ENCODE results near the gene JPH3. TPM values are rescaled to one million over a fixed set of nuclear protein-coding genes. Genes with fewer than 3 reads are reported as not detected.

Gene JPH3
- total RNA-seq, 1 experiment from 2014 or later, result not detected

DNA sequence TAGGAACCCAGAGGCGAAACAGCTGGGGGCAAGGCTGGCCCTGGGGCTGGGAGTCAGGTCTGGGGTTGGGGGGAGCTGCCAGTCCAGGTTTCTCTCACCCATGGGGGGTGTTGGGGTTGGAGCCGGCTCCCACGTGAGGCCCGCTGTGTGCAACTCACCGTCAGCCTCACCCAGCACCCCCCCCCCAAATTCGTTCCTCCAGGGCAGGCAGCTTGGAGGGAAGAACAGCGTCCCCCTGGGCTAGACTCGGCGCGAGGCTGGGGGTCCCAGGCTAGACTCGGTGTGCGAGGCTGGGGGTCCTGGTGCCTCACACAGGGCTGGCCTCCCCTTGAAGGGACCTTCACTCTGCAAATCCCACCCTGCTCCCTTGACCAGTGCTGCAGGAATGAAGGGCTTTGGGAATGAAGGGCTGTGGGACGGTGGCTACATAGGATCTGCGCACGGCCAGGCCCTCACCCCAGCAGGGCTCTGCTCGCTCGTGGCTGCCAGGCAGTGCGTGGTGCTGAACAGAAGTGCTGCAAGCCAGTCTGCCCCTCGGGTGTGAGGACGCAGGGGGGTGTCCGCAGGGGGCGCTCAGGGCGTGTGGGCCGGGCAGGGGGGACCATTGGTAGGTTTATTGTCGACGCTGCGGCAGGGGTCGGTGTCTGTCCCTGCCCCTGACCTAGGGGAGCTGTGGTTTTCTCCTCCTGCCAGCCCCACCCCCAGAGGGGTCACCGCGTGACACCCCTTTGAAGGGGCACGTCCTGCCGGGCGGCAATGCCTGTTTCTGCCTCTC is 88.8 kb downstream of the JPH3 start:
- intact Hi-C loops (cut with micrococcal nuclease; ENCODE audit: unreplicated experiment), result no loop called here
- Histone ChIP-seq H2AFZ (no peak overlapping the region), H3K27ac (no peak overlapping the region), H3K4me1 (replicated peaks; ENCODE audit: insufficient read depth) (no peaks in the 10 kb centered on the region), H4K20me1 (ENCODE audit: insufficient read depth) (peaks cover 21% of the 10 kb centered on the region), H3F3A (ENCODE audit: insufficient read depth, low read depth) (no peaks in the 10 kb centered on the region), H3K27me3 (ENCODE audit: insufficient read depth, low read depth) (peaks cover 42% of the 10 kb centered on the region), H3K79me2 (ENCODE audit: low read depth) (no peaks in the 10 kb centered on the region), H3K4me3 (no peak overlapping the region), H3K9me3 (ENCODE audit: insufficient read depth, low read depth) (no peaks in the 10 kb centered on the region), H3K36me3 (ENCODE audit: low read depth) (no peaks in the 10 kb centered on the region), H3K4me2 (no peak overlapping the region), H3K9me2 (ENCODE audit: insufficient read depth) (no peaks in the 10 kb centered on the region)
- ChIA-PET CTCF (no interaction called here), POLR2A (ENCODE audit: unreplicated experiment) (no interaction called here)
- BruUV-seq (replicated peaks), result no TSS peak
- TF ChIP-seq EZH2 (IDR thresholded peaks at IDR 0.05; ENCODE audit: low read depth) (no peak), CTCF (conservative IDR thresholded peaks at IDR 0.05) (no peak)
- DNase-seq, result no peak

DNA sequence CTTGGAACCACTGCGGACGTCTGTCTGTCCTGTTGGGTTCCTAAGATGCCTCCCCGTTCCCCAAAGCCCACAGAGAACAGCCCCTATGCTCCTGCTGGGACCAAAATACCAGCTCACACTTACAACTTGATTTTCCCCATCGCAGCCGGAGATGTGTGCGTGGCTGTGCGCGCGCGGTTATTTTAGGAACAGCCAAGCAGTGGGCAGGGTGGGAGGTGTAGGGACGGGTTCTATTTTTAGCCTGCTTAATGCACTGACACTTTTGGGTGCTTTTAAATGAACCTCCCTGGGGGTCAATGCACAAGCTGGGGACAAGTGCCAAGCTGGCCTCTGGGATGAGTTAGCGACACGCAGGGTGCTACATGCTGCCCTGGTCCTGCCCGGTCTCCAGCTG is 89.4 kb downstream of the JPH3 start:
- POLR2A ChIA-PET (ENCODE audit: unreplicated experiment), result no interaction called here
- Histone ChIP-seq H3K36me3 (ENCODE audit: low read depth) (no peaks in the 10 kb centered on the region; the same call in 1 of the 2 replicates), H3K4me2 (no peak overlapping the region), H3K27ac (no peak overlapping the region), H3K9me2 (ENCODE audit: insufficient read depth) (no peaks in the 10 kb centered on the region), H3K9me3 (ENCODE audit: insufficient read depth, low read depth) (no peaks in the 10 kb centered on the region), H3F3A (ENCODE audit: insufficient read depth, low read depth) (no peaks in the 10 kb centered on the region), H3K27me3 (ENCODE audit: insufficient read depth, low read depth) (peaks cover 37% of the 10 kb centered on the region), H3K4me3 (no peak overlapping the region), H4K20me1 (ENCODE audit: insufficient read depth) (peaks cover 21% of the 10 kb centered on the region), H3K79me2 (ENCODE audit: low read depth) (no peaks in the 10 kb centered on the region), H2AFZ (no peak overlapping the region), H3K4me1 (replicated peaks; ENCODE audit: insufficient read depth) (no peaks in the 10 kb centered on the region)
- DNase-seq, result no peak
- CTCF ChIA-PET, result no interaction called here
- no peak for TF ChIP-seq EZH2 (IDR thresholded peaks at IDR 0.05; ENCODE audit: low read depth)
- no peak for TF ChIP-seq CTCF (conservative IDR thresholded peaks at IDR 0.05)
- intact Hi-C loops (cut with micrococcal nuclease; ENCODE audit: unreplicated experiment), result no loop called here
- BruUV-seq (replicated peaks), result no TSS peak

- no peaks in the 10 kb centered on the region for H3K9me2 ChIP-seq (ENCODE audit: insufficient read depth)
- intact Hi-C loops (cut with micrococcal nuclease; ENCODE audit: unreplicated experiment), result no loop called here
- no peak overlapping the region for H3K4me3 ChIP-seq
- H2AFZ ChIP-seq, result no peak overlapping the region
- H3K27me3 ChIP-seq (ENCODE audit: insufficient read depth, low read depth), result peaks cover 32% of the 10 kb centered on the region
- H3K36me3 ChIP-seq (ENCODE audit: low read depth), result no peaks in the 10 kb centered on the region; the same call in 1 of the 2 replicates
- TF ChIP-seq CTCF (conservative IDR thresholded peaks at IDR 0.05), result no peak
- no peak for TF ChIP-seq EZH2 (IDR thresholded peaks at IDR 0.05; ENCODE audit: low read depth)
- CTCF ChIA-PET, result no interaction called here
- POLR2A ChIA-PET (ENCODE audit: unreplicated experiment), result no interaction called here
- H3K9me3 ChIP-seq (ENCODE audit: insufficient read depth, low read depth), result no peaks in the 10 kb centered on the region
- no peaks in the 10 kb centered on the region for H3K79me2 ChIP-seq (ENCODE audit: low read depth)
- H3K4me2 ChIP-seq, result no peak overlapping the region
- DNase-seq, result no peak
- no peaks in the 10 kb centered on the region for H3F3A ChIP-seq (ENCODE audit: insufficient read depth, low read depth)
- H3K27ac ChIP-seq, result no peak overlapping the region
- BruUV-seq (replicated peaks), result no TSS peak
- no peaks in the 10 kb centered on the region for H3K4me1 ChIP-seq (replicated peaks; ENCODE audit: insufficient read depth)
- peaks cover 21% of the 10 kb centered on the region for H4K20me1 ChIP-seq (ENCODE audit: insufficient read depth)
These were observed 89.9 kb downstream of the JPH3 start for GRCh38 chr16:87692176-87692575.
